ENCODE results near the gene KRTAP10-5.
"Not testable (repeated sequence)": the region's sequence is repeated elsewhere in the genome, so short reads cannot be mapped to it uniquely, and the experiment has no call there.

The KRTAP10-5 gene

GRCh38 chr21:44610157-44610843 is 29.9 kb upstream of the KRTAP10-5 start:
- DNase-seq (ENCODE audit: low spot score), result not testable (repeated sequence)

GRCh38 chr21:44609193-44609592 is 28.8 kb upstream of the KRTAP10-5 start:
- no peak for DNase-seq (ENCODE audit: low spot score)

GRCh38 chr21:44606495-44606894 is 26.1 kb upstream of the KRTAP10-5 start:
- no peak for DNase-seq (ENCODE audit: low spot score)

- DNase-seq (ENCODE audit: low spot score), result no peak
These were observed 23.5 kb upstream of the KRTAP10-5 start for GRCh38 chr21:44603911-44604310.

DNA sequence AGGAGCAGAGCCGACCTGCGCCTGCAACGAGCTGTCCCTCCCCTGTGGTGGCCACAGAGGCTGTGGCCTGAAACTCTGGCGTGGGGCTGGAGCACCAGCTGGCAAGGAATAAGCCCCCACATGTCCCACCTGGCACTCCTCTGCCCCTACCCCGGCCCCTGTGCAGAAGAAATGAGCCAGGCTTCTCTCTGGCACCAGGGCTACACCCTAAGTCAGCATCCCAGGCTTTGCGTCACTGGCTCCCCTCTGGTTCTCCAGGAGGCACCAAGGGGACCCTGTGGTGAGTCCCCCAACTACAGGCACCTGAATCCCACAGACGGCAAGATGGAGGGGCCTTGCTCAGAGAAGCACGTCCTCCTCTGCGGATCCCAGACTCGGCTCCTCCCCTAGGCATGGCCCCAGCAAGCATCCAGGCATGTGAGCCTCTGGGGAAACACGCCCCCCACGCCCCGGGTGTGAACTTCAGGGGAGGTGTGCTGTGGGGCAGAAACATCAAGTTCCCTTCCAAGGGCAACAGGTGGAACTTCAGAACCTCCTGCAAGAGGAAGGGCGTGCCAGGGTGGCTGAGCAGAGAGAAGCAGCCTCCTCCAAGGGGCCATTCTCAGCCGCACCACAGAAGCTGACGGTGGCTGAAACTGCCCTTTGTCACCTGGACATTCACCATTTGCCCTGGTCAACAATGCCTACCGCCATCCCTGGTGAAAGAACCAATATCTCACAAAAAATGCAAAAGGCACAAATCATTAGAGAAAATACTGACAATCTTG is 22.9 kb upstream of the KRTAP10-5 start:
- no peak for DNase-seq (ENCODE audit: low spot score)

- DNase-seq (ENCODE audit: low spot score), result no peak
These were observed 22.1 kb upstream of the KRTAP10-5 start for GRCh38 chr21:44602463-44602850.

DNA sequence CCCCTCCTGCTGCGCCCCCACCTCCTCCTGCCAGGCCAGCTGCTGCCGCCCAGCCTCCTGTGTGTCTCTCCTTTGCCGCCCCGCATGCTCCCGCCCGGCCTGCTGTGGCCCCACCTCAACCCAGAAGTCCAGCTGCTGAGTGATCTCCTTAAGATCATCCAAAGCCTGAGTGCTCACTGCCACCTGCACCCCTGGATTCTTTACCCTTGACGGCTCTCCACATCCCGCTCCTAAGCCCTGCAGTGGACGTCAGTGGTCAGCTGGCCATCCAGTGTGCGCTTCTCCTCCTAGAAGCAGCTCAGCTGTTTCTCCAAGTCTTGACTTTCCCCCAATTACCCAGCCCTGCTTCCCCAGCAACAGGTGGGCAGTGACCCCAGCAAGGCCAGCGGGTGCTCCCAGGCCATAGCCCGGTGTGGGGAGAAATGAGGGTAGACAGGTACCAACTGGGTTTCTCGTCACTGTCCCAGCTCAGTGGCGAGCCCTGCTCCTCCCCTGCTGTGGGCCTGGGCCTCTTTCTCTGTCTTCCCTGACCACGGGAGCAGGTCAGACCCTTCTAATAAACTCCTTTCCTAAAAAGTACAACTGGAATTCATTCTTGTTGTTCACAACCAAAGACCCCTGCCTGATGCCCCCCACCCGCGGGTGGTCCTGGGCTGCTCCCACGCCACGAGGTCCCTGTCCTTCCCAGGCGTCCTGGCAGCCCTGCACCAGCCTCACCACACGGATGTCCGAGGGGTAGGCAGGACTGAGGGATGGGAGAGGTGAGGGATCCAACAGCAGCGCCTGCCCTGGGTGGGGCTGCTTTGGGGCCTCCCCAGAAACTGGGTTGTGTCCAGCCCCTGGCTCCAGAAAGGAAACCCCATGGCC is 21.4 kb upstream of the KRTAP10-5 start:
- no peak for DNase-seq (ENCODE audit: low spot score)

DNA sequence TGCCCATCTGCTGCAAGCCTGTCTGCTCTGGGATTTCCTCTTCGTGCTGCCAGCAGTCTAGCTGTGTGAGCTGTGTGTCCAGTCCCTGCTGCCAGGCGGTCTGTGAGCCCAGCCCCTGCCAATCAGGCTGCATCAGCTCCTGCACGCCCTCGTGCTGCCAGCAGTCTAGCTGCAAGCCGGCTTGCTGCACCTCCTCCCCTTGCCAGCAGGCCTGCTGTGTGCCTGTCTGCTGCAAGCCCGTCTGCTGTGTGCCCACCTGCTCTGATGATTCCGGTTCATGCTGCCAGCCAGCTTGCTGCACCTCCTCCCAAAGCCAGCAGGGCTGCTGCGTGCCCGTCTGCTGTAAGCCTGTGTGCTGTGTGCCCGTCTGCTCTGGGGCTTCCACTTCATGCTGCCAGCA is 20.7 kb upstream of the KRTAP10-5 start:
- DNase-seq (ENCODE audit: low spot score), result peak; percentile 9

- DNase-seq (ENCODE audit: low spot score), result not testable (repeated sequence)
These were observed 19.9 kb upstream of the KRTAP10-5 start, which contains the start of gene KRTAP10-7 for GRCh38 chr21:44600118-44600978. KRTAP10-7 (plus strand) TSS chr21:44600597; CDS start chr21:44600622, 25 bp downstream.

DNA sequence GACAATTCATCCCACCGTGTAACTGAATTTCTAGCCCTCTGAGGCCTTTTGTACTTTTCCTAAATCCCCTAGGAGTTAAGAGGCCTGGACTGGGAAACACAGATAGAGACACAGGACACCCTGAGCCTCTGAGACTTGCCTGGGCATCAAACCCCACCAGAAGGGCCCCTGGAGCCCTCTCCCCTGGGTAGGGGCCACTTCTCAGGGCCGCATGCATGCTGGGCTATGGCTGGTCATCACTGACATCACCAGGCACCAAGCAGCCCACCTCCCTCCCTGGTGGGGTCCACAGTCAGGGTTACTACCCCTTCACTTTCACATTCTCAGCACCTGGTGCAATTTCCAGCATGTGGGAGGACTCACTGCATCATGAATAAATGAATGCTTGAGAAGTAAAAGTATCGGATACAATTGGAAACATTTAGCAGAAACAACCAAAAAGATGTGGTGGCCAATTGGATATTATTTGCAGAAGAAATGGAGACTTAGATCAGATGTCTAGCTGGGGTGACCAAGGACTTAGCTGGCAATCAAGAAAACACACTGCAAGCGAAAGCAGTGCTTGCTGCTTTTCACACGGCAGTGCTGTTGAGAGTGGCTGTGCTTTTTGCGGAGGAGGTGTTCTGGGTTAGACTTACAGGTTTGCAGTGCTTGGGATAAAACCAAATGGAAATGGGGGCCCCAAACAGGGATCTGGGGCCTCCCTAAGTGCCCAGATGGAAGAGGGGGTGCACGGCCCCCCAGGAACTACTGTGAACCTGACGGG is 19.0 kb upstream of the KRTAP10-5 start:
- DNase-seq (ENCODE audit: low spot score), result no peak

GRCh38 chr21:44598061-44598460 is 17.7 kb upstream of the KRTAP10-5 start:
- DNase-seq (ENCODE audit: low spot score), result no peak

- DNase-seq (ENCODE audit: low spot score), result no peak
These were observed 15.8 kb upstream of the KRTAP10-5 start for GRCh38 chr21:44596068-44596725.

GRCh38 chr21:44595524-44595923 is 15.1 kb upstream of the KRTAP10-5 start:
- DNase-seq (ENCODE audit: low spot score), result no peak

GRCh38 chr21:44594406-44594916 is 14.1 kb upstream of the KRTAP10-5 start:
- DNase-seq (ENCODE audit: low spot score), result no peak

GRCh38 chr21:44593598-44594405 is 13.4 kb upstream of the KRTAP10-5 start:
- DNase-seq (ENCODE audit: low spot score), result no peak

GRCh38 chr21:44592446-44593311 is 12.3 kb upstream of the KRTAP10-5 start, which contains the start of gene KRTAP10-6:
KRTAP10-6 (minus strand) TSS chr21:44592505; CDS start chr21:44592484, 21 bp downstream.
- DNase-seq (ENCODE audit: low spot score), result no peak

DNA sequence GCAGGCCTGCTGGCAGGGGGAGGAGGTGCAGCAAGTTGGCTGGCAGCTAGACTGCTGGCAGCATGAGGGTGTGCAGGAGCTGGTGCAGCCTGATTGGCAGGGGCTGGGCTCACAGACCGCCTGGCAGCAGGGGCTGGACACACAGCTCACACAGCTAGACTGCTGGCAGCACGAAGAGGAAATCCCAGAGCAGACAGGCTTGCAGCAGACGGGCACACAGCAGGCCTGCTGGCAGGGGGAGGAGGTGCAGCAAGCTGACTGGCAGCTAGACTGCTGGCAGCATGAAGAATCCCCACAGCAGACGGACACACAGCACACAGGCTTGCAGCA is 11.4 kb upstream of the KRTAP10-5 start:
- not testable (repeated sequence) for DNase-seq (ENCODE audit: low spot score)
